ENCODE data around the gene CLN5.
"Not testable (repeated sequence)": the region's sequence is repeated elsewhere in the genome, so short reads cannot be mapped to it uniquely, and the experiment has no call there.

CLN5 gene

GRCh38 chr13:76991796-76992547 is at the start of gene CLN5:
Gene CLN5 (plus strand): TSS chr13:76992081. CDS start chr13:76992099, 18 bp downstream.
- DNase-seq (ENCODE audit: low read depth), result peak; percentile 92

- no peak for DNase-seq (ENCODE audit: low read depth)
These were observed 49.5 kb upstream of the CLN5 start for GRCh38 chr13:76942363-76942762.

GRCh38 chr13:76943646-76944045 is 48.2 kb upstream of the CLN5 start:
- no peak for DNase-seq (ENCODE audit: low read depth)

- no peak for DNase-seq (ENCODE audit: low read depth)
These were observed 47.4 kb upstream of the CLN5 start for GRCh38 chr13:76944456-76944855.

GRCh38 chr13:76948149-76948548 is 43.7 kb upstream of the CLN5 start, which contains the start of gene ACOD1:
Gene ACOD1 (plus strand): TSS chr13:76948511. CDS start chr13:76948559, 48 bp downstream.
- DNase-seq (ENCODE audit: low read depth), result no peak

GRCh38 chr13:76950101-76950500 is 41.8 kb upstream of the CLN5 start:
- DNase-seq (ENCODE audit: low read depth), result no peak

GRCh38 chr13:76953968-76954367 is 37.9 kb upstream of the CLN5 start:
- DNase-seq (ENCODE audit: low read depth), result no peak

GRCh38 chr13:76954538-76954937 is 37.3 kb upstream of the CLN5 start:
- no peak for DNase-seq (ENCODE audit: low read depth)

- no peak for DNase-seq (ENCODE audit: low read depth)
These were observed 36.7 kb upstream of the CLN5 start for GRCh38 chr13:76955193-76955592.

GRCh38 chr13:76955661-76956060 is 36.2 kb upstream of the CLN5 start:
- DNase-seq (ENCODE audit: low read depth), result no peak

GRCh38 chr13:76958841-76959432 is 32.9 kb upstream of the CLN5 start:
- no peak for DNase-seq (ENCODE audit: low read depth)

- DNase-seq (ENCODE audit: low read depth), result not testable (repeated sequence)
These were observed 32.1 kb upstream of the CLN5 start for GRCh38 chr13:76959734-76960133.

GRCh38 chr13:76965759-76966421 is 26.0 kb upstream of the CLN5 start:
- DNase-seq (ENCODE audit: low read depth), result no peak

GRCh38 chr13:76967031-76967430 is 24.9 kb upstream of the CLN5 start:
- no peak for DNase-seq (ENCODE audit: low read depth)

GRCh38 chr13:76968041-76968440 is 23.8 kb upstream of the CLN5 start:
- DNase-seq (ENCODE audit: low read depth), result no peak

GRCh38 chr13:76969488-76970365 is 22.2 kb upstream of the CLN5 start:
- no peak for DNase-seq (ENCODE audit: low read depth)

GRCh38 chr13:76971215-76971614 is 20.7 kb upstream of the CLN5 start:
- no peak for DNase-seq (ENCODE audit: low read depth)

GRCh38 chr13:76971851-76972829 is 19.7 kb upstream of the CLN5 start:
- DNase-seq (ENCODE audit: low read depth), result no peak

- no peak for DNase-seq (ENCODE audit: low read depth)
These were observed 17.8 kb upstream of the CLN5 start for GRCh38 chr13:76973920-76974617.

- DNase-seq (ENCODE audit: low read depth), result no peak
These were observed 17.3 kb upstream of the CLN5 start for GRCh38 chr13:76974618-76974975.

All from activated T-helper 9 cell treated with anti-CD3 and anti-CD28 coated beads, Interleukin-2, amount 50 U/mL, for 16 hours (primary cell).